ENCODE data around the gene NCOA3.

NCOA3 gene

GRCh38 chr20:47596003-47596571 lies 94.4 kb downstream of the NCOA3 start:
- DNase-seq (ENCODE audit: low read depth, low spot score): no peak

- DNase-seq (ENCODE audit: low read depth, low spot score): no peak
These were observed 95.4 kb downstream of the NCOA3 start for GRCh38 chr20:47597090-47597489.

GRCh38 chr20:47598911-47599744 lies 97.4 kb downstream of the NCOA3 start:
- DNase-seq (ENCODE audit: low read depth, low spot score): no peak

- no peak for DNase-seq (ENCODE audit: low read depth, low spot score)
These were observed 99.4 kb downstream of the NCOA3 start for GRCh38 chr20:47600967-47601547.

GRCh38 chr20:47603260-47603659 lies 101.6 kb downstream of the NCOA3 start:
- DNase-seq (ENCODE audit: low read depth, low spot score): no peak

GRCh38 chr20:47605673-47606413 lies 104.2 kb downstream of the NCOA3 start:
- no peak for DNase-seq (ENCODE audit: low read depth, low spot score)

- no peak for DNase-seq (ENCODE audit: low read depth, low spot score)
These were observed 104.8 kb downstream of the NCOA3 start for GRCh38 chr20:47606414-47606982.

GRCh38 chr20:47606983-47607613 lies 105.4 kb downstream of the NCOA3 start:
- DNase-seq (ENCODE audit: low read depth, low spot score): no peak

- DNase-seq (ENCODE audit: low read depth, low spot score): no peak
These were observed 107.3 kb downstream of the NCOA3 start for GRCh38 chr20:47609001-47609400.

- DNase-seq (ENCODE audit: low read depth, low spot score): peak; percentile 52
These were observed 108.7 kb downstream of the NCOA3 start for GRCh38 chr20:47610247-47610944.

GRCh38 chr20:47610945-47611250 lies 109.2 kb downstream of the NCOA3 start:
- DNase-seq (ENCODE audit: low read depth, low spot score): no peak

GRCh38 chr20:47611785-47612184 lies 110.1 kb downstream of the NCOA3 start:
- no peak for DNase-seq (ENCODE audit: low read depth, low spot score)

GRCh38 chr20:47612670-47613069 lies 111.0 kb downstream of the NCOA3 start:
- DNase-seq (ENCODE audit: low read depth, low spot score): no peak

GRCh38 chr20:47614703-47615309 lies 113.1 kb downstream of the NCOA3 start:
- no peak for DNase-seq (ENCODE audit: low read depth, low spot score)

GRCh38 chr20:47618479-47618878 lies 116.8 kb downstream of the NCOA3 start:
- no peak for DNase-seq (ENCODE audit: low read depth, low spot score)

- peak; percentile 21 for DNase-seq (ENCODE audit: low read depth, low spot score)
These were observed 119.4 kb downstream of the NCOA3 start for GRCh38 chr20:47620808-47621805.

- no peak for DNase-seq (ENCODE audit: low read depth, low spot score)
These were observed 120.5 kb downstream of the NCOA3 start for GRCh38 chr20:47622118-47622665.

- DNase-seq (ENCODE audit: low read depth, low spot score): no peak
These were observed 121.5 kb downstream of the NCOA3 start for GRCh38 chr20:47623206-47623605.

GRCh38 chr20:47627540-47627939 lies 125.9 kb downstream of the NCOA3 start:
- no peak for DNase-seq (ENCODE audit: low read depth, low spot score)

All from smooth muscle cell of the brain vasculature (primary cell).